OCI-LY7 (cell line): ENCODE measurements around the gene TMC7.

Source experiments
- CTCF ChIP-seq: fragments of 200-600 bp; sonication (generic); conservative IDR thresholded peaks from 2 replicates; pipeline ENCODE4 v1.5.1; 2014; ENCODE audit warnings: mild to moderate bottlenecking, antibody characterized with exemption, low read length, moderate library complexity, mixed read lengths
- EZH2phosphoT487 ChIP-seq: fragments of 200-600 bp; sonication (generic); IDR thresholded peaks from 2 replicates; pipeline ENCODE4 v1.6.1; 2018; ENCODE audit warnings: low read depth, borderline replicate concordance, mild to moderate bottlenecking, mixed run types, antibody characterized with exemption, low read length, moderate library complexity, mixed read lengths

GRCh38 chr16:19105131-19105530 lies 121.4 kb downstream of the TMC7 start:
- TF ChIP-seq CTCF (no peak), EZH2phosphoT487 (no peak)
